ENCODE data around the gene ARGLU1. TPM values are rescaled to one million over a fixed set of nuclear protein-coding genes. Genes with fewer than 3 reads are reported as not detected.

ARGLU1 gene
- total and polyA plus RNA-seq, 2 experiments from 2014 or later, result 108 to 166 TPM

DNA sequence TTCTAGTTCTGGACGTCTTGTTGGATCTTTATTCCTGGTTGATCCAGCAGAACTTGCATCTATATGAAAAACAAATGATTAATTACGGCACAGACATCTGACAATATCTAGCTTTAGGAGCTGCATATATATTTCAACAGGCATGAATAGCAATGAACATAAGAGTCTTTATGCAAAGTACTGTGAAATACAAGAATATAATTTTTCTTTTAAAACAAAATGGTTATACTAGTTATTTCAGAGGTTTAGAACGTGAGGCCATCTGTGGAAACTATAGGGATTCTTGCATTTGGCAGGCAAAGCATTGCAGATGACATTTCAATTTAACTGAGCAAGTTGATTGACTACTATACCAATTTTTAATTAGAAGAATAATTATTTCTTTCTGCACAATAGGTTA lies 73.0 kb downstream of the ARGLU1 start:
- Histone ChIP-seq H3K79me2 (replicated peaks; ENCODE audit: insufficient read depth) (peaks cover 6% of the 10 kb centered on the region; the same call in 1 of the 2 replicates), H3K4me2 (no peak overlapping the region), H3K27me3 (ENCODE audit: insufficient read depth) (no peaks in the 10 kb centered on the region), H3K9me2 (ENCODE audit: insufficient read depth) (no peaks in the 10 kb centered on the region), H3F3A (replicated peaks; ENCODE audit: low read depth) (no peaks in the 10 kb centered on the region), H3K4me3 (no peak overlapping the region), H4K20me1 (replicated peaks; ENCODE audit: insufficient read depth) (no peaks in the 10 kb centered on the region), H3K27ac (ENCODE audit: low read depth) (no peak overlapping the region), H3K36me3 (ENCODE audit: insufficient read depth) (no peaks in the 10 kb centered on the region), H2AFZ (no peak overlapping the region), H3K4me1 (ENCODE audit: insufficient read depth) (peaks cover 52% of the 10 kb centered on the region)
- TF ChIP-seq ZNF331 (CRISPR knock-in tag; IDR thresholded peaks at IDR 0.05; ENCODE audit: low read depth) (no peak), NANOG (IDR thresholded peaks at IDR 0.05; ENCODE audit: borderline replicate concordance) (no peak), ZNF114 (CRISPR knock-in tag; IDR thresholded peaks at IDR 0.05) (no peak), POLR2AphosphoS5 (IDR thresholded peaks at IDR 0.05; ENCODE audit: low read depth) (no peak), EZH2 (IDR thresholded peaks at IDR 0.05; ENCODE audit: low read depth, unreplicated experiment) (no peak), EZH2phosphoT487 (IDR thresholded peaks at IDR 0.05; ENCODE audit: unreplicated experiment) (no peak)
- TF ChIP-seq, protein P1, sequence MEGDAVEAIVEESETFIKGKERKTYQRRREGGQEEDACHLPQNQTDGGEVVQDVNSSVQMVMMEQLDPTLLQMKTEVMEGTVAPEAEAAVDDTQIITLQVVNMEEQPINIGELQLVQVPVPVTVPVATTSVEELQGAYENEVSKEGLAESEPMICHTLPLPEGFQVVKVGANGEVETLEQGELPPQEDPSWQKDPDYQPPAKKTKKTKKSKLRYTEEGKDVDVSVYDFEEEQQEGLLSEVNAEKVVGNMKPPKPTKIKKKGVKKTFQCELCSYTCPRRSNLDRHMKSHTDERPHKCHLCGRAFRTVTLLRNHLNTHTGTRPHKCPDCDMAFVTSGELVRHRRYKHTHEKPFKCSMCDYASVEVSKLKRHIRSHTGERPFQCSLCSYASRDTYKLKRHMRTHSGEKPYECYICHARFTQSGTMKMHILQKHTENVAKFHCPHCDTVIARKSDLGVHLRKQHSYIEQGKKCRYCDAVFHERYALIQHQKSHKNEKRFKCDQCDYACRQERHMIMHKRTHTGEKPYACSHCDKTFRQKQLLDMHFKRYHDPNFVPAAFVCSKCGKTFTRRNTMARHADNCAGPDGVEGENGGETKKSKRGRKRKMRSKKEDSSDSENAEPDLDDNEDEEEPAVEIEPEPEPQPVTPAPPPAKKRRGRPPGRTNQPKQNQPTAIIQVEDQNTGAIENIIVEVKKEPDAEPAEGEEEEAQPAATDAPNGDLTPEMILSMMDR (conservative IDR thresholded peaks at IDR 0.05; ENCODE audit: low read depth in 2 of 2), result no peak
- TF ChIP-seq, protein P2, sequence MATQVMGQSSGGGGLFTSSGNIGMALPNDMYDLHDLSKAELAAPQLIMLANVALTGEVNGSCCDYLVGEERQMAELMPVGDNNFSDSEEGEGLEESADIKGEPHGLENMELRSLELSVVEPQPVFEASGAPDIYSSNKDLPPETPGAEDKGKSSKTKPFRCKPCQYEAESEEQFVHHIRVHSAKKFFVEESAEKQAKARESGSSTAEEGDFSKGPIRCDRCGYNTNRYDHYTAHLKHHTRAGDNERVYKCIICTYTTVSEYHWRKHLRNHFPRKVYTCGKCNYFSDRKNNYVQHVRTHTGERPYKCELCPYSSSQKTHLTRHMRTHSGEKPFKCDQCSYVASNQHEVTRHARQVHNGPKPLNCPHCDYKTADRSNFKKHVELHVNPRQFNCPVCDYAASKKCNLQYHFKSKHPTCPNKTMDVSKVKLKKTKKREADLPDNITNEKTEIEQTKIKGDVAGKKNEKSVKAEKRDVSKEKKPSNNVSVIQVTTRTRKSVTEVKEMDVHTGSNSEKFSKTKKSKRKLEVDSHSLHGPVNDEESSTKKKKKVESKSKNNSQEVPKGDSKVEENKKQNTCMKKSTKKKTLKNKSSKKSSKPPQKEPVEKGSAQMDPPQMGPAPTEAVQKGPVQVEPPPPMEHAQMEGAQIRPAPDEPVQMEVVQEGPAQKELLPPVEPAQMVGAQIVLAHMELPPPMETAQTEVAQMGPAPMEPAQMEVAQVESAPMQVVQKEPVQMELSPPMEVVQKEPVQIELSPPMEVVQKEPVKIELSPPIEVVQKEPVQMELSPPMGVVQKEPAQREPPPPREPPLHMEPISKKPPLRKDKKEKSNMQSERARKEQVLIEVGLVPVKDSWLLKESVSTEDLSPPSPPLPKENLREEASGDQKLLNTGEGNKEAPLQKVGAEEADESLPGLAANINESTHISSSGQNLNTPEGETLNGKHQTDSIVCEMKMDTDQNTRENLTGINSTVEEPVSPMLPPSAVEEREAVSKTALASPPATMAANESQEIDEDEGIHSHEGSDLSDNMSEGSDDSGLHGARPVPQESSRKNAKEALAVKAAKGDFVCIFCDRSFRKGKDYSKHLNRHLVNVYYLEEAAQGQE (IDR thresholded peaks at IDR 0.05; ENCODE audit: unreplicated experiment), result no peak
- no peak for ATAC-seq
- DNase-seq (ENCODE audit: low spot score), result no peak
- H3K4me1 Mint-ChIP-seq, result peaks cover 50% of the 10 kb centered on the region
- peaks cover 28% of the 10 kb centered on the region for H3K36me3 Mint-ChIP-seq (ENCODE audit: low read depth)
- no peak overlapping the region for H3K4me3 Mint-ChIP-seq
- peaks cover 6% of the 10 kb centered on the region for H3K27me3 Mint-ChIP-seq (ENCODE audit: insufficient read depth, low read depth, poor library complexity)
- H3K27ac Mint-ChIP-seq, result no peak overlapping the region
- no peaks in the 10 kb centered on the region for H3K9me3 Mint-ChIP-seq

DNA sequence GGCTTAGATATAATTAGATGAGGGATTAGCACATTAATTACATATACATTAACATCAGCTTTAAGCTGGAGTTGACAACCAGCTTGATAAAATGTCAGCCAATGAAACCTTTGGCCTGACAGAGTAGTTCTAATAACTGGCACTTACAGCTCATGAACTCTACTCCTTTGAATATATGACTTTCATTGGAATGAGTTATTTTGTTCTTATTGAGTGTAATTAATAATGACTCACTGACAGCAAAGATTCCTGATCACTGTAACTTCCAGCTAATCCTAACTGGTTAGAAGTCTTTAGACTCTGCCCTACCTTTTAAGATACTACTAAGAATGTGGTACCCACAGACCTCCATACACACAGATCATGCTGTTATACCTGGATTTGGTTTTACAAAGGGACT lies 73.4 kb downstream of the ARGLU1 start:
- Histone ChIP-seq H3F3A (replicated peaks; ENCODE audit: low read depth) (no peaks in the 10 kb centered on the region), H3K36me3 (ENCODE audit: insufficient read depth) (no peaks in the 10 kb centered on the region), H2AFZ (no peak overlapping the region), H3K9me2 (ENCODE audit: insufficient read depth) (no peaks in the 10 kb centered on the region), H3K79me2 (replicated peaks; ENCODE audit: insufficient read depth) (peaks cover 4% of the 10 kb centered on the region; the same call in 1 of the 2 replicates), H3K4me2 (no peak overlapping the region), H3K27ac (ENCODE audit: low read depth) (no peak overlapping the region), H4K20me1 (replicated peaks; ENCODE audit: insufficient read depth) (no peaks in the 10 kb centered on the region), H3K4me1 (ENCODE audit: insufficient read depth) (peaks cover 48% of the 10 kb centered on the region), H3K27me3 (ENCODE audit: insufficient read depth) (no peaks in the 10 kb centered on the region), H3K4me3 (no peak overlapping the region)
- DNase-seq (ENCODE audit: low spot score), result no peak
- Mint-ChIP-seq H3K36me3 (ENCODE audit: low read depth) (peaks cover 28% of the 10 kb centered on the region), H3K27me3 (ENCODE audit: insufficient read depth, low read depth, poor library complexity) (peaks cover 6% of the 10 kb centered on the region), H3K9me3 (no peaks in the 10 kb centered on the region), H3K27ac (no peak overlapping the region), H3K4me1 (peaks cover 48% of the 10 kb centered on the region), H3K4me3 (no peak overlapping the region)
- ATAC-seq, result no peak
- TF ChIP-seq, protein P3, sequence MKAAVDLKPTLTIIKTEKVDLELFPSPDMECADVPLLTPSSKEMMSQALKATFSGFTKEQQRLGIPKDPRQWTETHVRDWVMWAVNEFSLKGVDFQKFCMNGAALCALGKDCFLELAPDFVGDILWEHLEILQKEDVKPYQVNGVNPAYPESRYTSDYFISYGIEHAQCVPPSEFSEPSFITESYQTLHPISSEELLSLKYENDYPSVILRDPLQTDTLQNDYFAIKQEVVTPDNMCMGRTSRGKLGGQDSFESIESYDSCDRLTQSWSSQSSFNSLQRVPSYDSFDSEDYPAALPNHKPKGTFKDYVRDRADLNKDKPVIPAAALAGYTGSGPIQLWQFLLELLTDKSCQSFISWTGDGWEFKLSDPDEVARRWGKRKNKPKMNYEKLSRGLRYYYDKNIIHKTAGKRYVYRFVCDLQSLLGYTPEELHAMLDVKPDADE (IDR thresholded peaks at IDR 0.05), result no peak
- TF ChIP-seq, protein P4, sequence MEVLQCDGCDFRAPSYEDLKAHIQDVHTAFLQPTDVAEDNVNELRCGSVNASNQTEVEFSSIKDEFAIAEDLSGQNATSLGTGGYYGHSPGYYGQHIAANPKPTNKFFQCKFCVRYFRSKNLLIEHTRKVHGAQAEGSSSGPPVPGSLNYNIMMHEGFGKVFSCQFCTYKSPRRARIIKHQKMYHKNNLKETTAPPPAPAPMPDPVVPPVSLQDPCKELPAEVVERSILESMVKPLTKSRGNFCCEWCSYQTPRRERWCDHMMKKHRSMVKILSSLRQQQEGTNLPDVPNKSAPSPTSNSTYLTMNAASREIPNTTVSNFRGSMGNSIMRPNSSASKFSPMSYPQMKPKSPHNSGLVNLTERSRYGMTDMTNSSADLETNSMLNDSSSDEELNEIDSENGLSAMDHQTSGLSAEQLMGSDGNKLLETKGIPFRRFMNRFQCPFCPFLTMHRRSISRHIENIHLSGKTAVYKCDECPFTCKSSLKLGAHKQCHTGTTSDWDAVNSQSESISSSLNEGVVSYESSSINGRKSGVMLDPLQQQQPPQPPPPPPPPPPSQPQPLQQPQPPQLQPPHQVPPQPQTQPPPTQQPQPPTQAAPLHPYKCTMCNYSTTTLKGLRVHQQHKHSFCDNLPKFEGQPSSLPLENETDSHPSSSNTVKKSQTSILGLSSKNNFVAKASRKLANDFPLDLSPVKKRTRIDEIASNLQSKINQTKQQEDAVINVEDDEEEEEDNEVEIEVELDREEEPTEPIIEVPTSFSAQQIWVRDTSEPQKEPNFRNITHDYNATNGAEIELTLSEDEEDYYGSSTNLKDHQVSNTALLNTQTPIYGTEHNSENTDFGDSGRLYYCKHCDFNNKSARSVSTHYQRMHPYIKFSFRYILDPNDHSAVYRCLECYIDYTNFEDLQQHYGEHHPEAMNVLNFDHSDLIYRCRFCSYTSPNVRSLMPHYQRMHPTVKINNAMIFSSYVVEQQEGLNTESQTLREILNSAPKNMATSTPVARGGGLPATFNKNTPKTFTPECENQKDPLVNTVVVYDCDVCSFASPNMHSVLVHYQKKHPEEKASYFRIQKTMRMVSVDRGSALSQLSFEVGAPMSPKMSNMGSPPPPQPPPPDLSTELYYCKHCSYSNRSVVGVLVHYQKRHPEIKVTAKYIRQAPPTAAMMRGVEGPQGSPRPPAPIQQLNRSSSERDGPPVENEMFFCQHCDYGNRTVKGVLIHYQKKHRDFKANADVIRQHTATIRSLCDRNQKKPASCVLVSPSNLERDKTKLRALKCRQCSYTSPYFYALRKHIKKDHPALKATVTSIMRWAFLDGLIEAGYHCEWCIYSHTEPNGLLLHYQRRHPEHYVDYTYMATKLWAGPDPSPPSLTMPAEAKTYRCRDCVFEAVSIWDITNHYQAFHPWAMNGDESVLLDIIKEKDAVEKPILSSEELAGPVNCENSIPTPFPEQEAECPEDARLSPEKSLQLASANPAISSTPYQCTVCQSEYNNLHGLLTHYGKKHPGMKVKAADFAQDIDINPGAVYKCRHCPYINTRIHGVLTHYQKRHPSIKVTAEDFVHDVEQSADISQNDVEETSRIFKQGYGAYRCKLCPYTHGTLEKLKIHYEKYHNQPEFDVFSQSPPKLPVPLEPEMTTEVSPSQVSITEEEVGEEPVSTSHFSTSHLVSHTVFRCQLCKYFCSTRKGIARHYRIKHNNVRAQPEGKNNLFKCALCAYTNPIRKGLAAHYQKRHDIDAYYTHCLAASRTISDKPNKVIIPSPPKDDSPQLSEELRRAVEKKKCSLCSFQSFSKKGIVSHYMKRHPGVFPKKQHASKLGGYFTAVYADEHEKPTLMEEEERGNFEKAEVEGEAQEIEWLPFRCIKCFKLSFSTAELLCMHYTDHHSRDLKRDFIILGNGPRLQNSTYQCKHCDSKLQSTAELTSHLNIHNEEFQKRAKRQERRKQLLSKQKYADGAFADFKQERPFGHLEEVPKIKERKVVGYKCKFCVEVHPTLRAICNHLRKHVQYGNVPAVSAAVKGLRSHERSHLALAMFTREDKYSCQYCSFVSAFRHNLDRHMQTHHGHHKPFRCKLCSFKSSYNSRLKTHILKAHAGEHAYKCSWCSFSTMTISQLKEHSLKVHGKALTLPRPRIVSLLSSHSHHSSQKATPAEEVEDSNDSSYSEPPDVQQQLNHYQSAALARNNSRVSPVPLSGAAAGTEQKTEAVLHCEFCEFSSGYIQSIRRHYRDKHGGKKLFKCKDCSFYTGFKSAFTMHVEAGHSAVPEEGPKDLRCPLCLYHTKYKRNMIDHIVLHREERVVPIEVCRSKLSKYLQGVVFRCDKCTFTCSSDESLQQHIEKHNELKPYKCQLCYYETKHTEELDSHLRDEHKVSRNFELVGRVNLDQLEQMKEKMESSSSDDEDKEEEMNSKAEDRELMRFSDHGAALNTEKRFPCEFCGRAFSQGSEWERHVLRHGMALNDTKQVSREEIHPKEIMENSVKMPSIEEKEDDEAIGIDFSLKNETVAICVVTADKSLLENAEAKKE (CRISPR knock-in tag; IDR thresholded peaks at IDR 0.05), result no peak

Measured in GM23338 (cell line).